Activated CD8-positive, alpha-beta T cell treated with anti-CD3 and anti-CD28 coated beads, Interleukin-2, amount 10 ng/mL, durations not matched to agents 7 days and 5 days (primary cell): Measurements from ENCODE around the gene CAV2. TPM values are rescaled to one million over a fixed set of nuclear protein-coding genes. Genes with fewer than 3 reads are reported as not detected.

Source experiments
- ATAC-seq: fragments of 150-1000 bp; cut with Tn5 transposase; one replicate; pipeline ENCODE4 v1.10.0; 2021; ENCODE audit warnings: moderate library complexity
- CTCF ChIA-PET: fragments of 350-600 bp; sonication (Branson Sonifier 250); formaldehyde crosslinking; loops from one replicate; lab custom pipeline; 2021; ENCODE audit warnings: antibody characterized with exemption; lab: Charles Lee
- POLR2A ChIA-PET: fragments of 350-600 bp; sonication (Branson Sonifier 250); formaldehyde crosslinking; loops from one replicate; lab custom pipeline; 2021; ENCODE audit warnings: antibody characterized with exemption; lab: Charles Lee
- DNase-seq: peaks from one replicate; pipeline ENCODE4 v3.0.0-alpha.2; 2020
- H3K27ac Mint-ChIP-seq: one replicate; pipeline ENCODE4 v1.8.0; 2021; ENCODE audit warnings: mild to moderate bottlenecking, mixed read lengths
- H3K27me3 Mint-ChIP-seq: one replicate; pipeline ENCODE4 v1.8.0; 2021; ENCODE audit warnings: low read depth, mixed read lengths
- H3K36me3 Mint-ChIP-seq: one replicate; pipeline ENCODE4 v1.8.0; 2021; ENCODE audit warnings: low read depth, mixed read lengths
- H3K4me1 Mint-ChIP-seq: one replicate; pipeline ENCODE4 v1.8.0; 2021; ENCODE audit warnings: low read depth, mixed read lengths
- H3K4me3 Mint-ChIP-seq: one replicate; pipeline ENCODE4 v1.8.0; 2021; ENCODE audit warnings: mild to moderate bottlenecking, mixed read lengths
- H3K9me3 Mint-ChIP-seq: one replicate; pipeline ENCODE4 v1.8.0; 2022; ENCODE audit warnings: mixed read lengths; ENCODE audit not compliant: insufficient read depth
- total RNA-seq, 2 experiments: library from RNA; stranded (reverse); gene quantifications; one replicate each; pipeline ENCODE4 v1.2.3, GENCODE V29; 2021

CAV2 gene
- total RNA-seq, 2 experiments from 2014 or later: not detected

GRCh38 chr7:116554436-116554835 lies 54.9 kb downstream of the CAV2 start:
- POLR2A ChIA-PET: interaction anchor here (1.1 kb wide), 1 partner anchor 89 kb away, joined by 5 read pairs; no protein-coding TSS in a partner anchor
- CTCF ChIA-PET: interaction anchor here (1.0 kb wide), 1 partner anchor 34 kb away, joined by 3 read pairs; no protein-coding TSS in a partner anchor
- Mint-ChIP-seq H3K4me1 (no peaks in the 10 kb centered on the region), H3K36me3 (no peaks in the 10 kb centered on the region), H3K27me3 (peaks cover 16% of the 10 kb centered on the region), H3K9me3 (no peaks in the 10 kb centered on the region), H3K27ac (no peak overlapping the region), H3K4me3 (no peak overlapping the region)
- no peak for DNase-seq
- ATAC-seq: no peak

DNA sequence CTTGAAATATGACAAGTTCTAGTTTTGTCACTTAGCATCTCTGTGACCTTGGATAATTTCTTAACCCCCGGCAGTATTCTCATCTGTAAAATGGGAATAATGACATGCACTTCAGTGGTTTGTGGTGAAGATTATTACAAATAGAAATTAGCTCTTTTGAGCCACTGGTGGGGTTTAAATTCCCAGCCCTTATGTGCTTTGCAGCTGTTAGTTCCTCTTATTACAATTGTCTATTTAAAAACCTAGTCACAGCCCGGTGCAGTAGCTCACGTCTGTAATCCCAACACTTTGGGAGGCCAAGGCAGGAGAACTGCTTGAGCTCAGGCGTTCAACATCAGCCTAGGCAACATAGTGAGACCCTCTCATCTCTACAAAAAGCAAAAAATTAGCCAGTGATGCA lies 55.4 kb downstream of the CAV2 start:
- no peaks in the 10 kb centered on the region for H3K36me3 Mint-ChIP-seq
- no peak for DNase-seq
- no peak for ATAC-seq
- POLR2A ChIA-PET: interaction anchor here (1.1 kb wide), 1 partner anchor 89 kb away, joined by 5 read pairs; no protein-coding TSS in a partner anchor
- H3K27me3 Mint-ChIP-seq: peaks cover 16% of the 10 kb centered on the region
- H3K4me1 Mint-ChIP-seq: no peaks in the 10 kb centered on the region
- no peaks in the 10 kb centered on the region for H3K9me3 Mint-ChIP-seq
- CTCF ChIA-PET: interaction anchor here (1.0 kb wide), 1 partner anchor 34 kb away, joined by 3 read pairs; no protein-coding TSS in a partner anchor
- H3K27ac Mint-ChIP-seq: no peak overlapping the region
- H3K4me3 Mint-ChIP-seq: no peak overlapping the region

GRCh38 chr7:116557066-116557585 lies 57.6 kb downstream of the CAV2 start:
- ChIA-PET POLR2A (no interaction called here), CTCF (no interaction called here)
- H3K9me3 Mint-ChIP-seq: no peaks in the 10 kb centered on the region
- no peak overlapping the region for H3K4me3 Mint-ChIP-seq
- no peaks in the 10 kb centered on the region for H3K36me3 Mint-ChIP-seq
- no peak overlapping the region for H3K27ac Mint-ChIP-seq
- no peak for DNase-seq
- H3K4me1 Mint-ChIP-seq: no peaks in the 10 kb centered on the region
- H3K27me3 Mint-ChIP-seq: peaks cover 18% of the 10 kb centered on the region
- no peak for ATAC-seq

DNA sequence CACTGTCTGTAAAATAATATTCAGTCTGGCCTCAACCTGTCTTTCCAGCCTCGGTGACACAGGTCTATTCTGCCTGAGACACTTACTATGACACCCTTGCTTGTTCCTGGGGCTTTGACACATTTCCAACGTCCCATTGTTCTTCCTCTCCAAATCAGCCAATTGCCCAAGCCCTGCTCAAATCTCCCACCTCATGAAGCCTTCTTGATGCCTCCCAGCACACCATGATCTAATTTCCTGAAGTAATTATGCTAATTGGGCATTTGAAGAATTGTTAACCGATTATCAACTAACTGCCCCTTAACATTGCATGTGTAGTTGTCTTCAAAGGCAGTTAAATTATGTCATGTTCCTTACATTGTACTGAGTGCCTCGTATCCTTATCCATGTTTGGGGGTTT lies 58.4 kb downstream of the CAV2 start:
- no peak for DNase-seq
- Mint-ChIP-seq H3K4me3 (no peak overlapping the region), H3K36me3 (no peaks in the 10 kb centered on the region), H3K27ac (no peak overlapping the region), H3K4me1 (no peaks in the 10 kb centered on the region), H3K27me3 (peaks cover 17% of the 10 kb centered on the region), H3K9me3 (no peaks in the 10 kb centered on the region)
- CTCF ChIA-PET: no interaction called here
- POLR2A ChIA-PET: no interaction called here
- ATAC-seq: no peak

Other genes starting within 250 kb of the CAV2 start
- gene CAV1, start 25.3 kb downstream of the CAV2 start, total RNA-seq: not detected
- gene MET, start 172.5 kb downstream of the CAV2 start, total RNA-seq: not detected